IMR-90 (cell line): ENCODE results near the gene SHISA4. TPM values are rescaled to one million over a fixed set of nuclear protein-coding genes. Genes with fewer than 3 reads are reported as not detected.
A peak's percentile ranks its signal among the peaks of the same experiment; 100 is the strongest.

ENCODE experiments used
- ATAC-seq: fragments of 200-7000 bp; cut with Tn5 transposase; 2 replicates; pipeline ENCODE4 v1.9.1; 2020; ENCODE audit warnings: low read depth, mild to moderate bottlenecking, moderate library complexity
- BruUV-seq: library from RNA; stranded (reverse); fragments of 400-500 nt; replicated peaks from 2 replicates; lab custom pipeline; 2021; lab: Mats Ljungman, UMichigan
- CTCF ChIA-PET: fragments of 300-600 bp; formaldehyde crosslinking; extraction: SDS; loops from one replicate; lab custom pipeline; 2021; ENCODE audit warnings: antibody characterized with exemption; lab: Yijun Ruan, JAX
- POLR2A ChIA-PET: fragments of 300-600 bp; sonication (Branson Sonifier 250); formaldehyde crosslinking; loops from one replicate; lab custom pipeline; 2022; ENCODE audit warnings: antibody characterized with exemption; ENCODE audit not compliant: unreplicated experiment; lab: Charles Lee
- DNase-seq: peaks from one replicate; pipeline ENCODE4 v3.0.0; 2013
- H2AFZ ChIP-seq: replicated peaks from 2 replicates; pipeline ENCODE3; 2013; ENCODE audit warnings: low read length, mild to moderate bottlenecking; ENCODE audit not compliant: poor library complexity
- H2AK5ac ChIP-seq: 2 replicates; pipeline ENCODE4 v1.6.1; 2013; ENCODE audit warnings: low read depth, low read length, inconsistent platforms
- H2AK9ac ChIP-seq: replicated peaks from 2 replicates; pipeline ENCODE3; 2013; ENCODE audit warnings: mild to moderate bottlenecking, low read depth, low read length, moderate library complexity; ENCODE audit not compliant: poor library complexity
- H2BK120ac ChIP-seq: 2 replicates; pipeline ENCODE4 v1.6.1; 2013; ENCODE audit warnings: low read depth, low read length, inconsistent platforms
- H2BK15ac ChIP-seq: 3 replicates; pipeline ENCODE4 v1.6.1; 2013; ENCODE audit warnings: low read depth, low read length, inconsistent platforms
- H2BK20ac ChIP-seq: 2 replicates; pipeline ENCODE4 v1.6.1; 2013; ENCODE audit warnings: low read depth, mild to moderate bottlenecking, inconsistent platforms, low read length, moderate library complexity
- H2BK5ac ChIP-seq: 2 replicates; pipeline ENCODE4 v1.6.1; 2013; ENCODE audit warnings: mild to moderate bottlenecking, low read depth, low read length, inconsistent platforms; ENCODE audit not compliant: poor library complexity, severe bottlenecking
- H3K14ac ChIP-seq: replicated peaks from 2 replicates; pipeline ENCODE4 v1.6.1; 2013; ENCODE audit warnings: low read depth, low read length, inconsistent platforms
- H3K18ac ChIP-seq: 2 replicates; pipeline ENCODE4 v1.6.1; 2013; ENCODE audit warnings: low read depth, low read length, control low read depth
- H3K23ac ChIP-seq: 2 replicates; pipeline ENCODE4 v1.6.1; 2013; ENCODE audit warnings: low read depth, low read length, inconsistent platforms
- H3K27ac ChIP-seq: 2 replicates; pipeline ENCODE4 v1.5.1; 2013; ENCODE audit warnings: mild to moderate bottlenecking, control low read depth, low read length; ENCODE audit not compliant: insufficient read depth
- H3K27me3 ChIP-seq: 2 replicates; pipeline ENCODE4 v1.6.1; 2013; ENCODE audit warnings: low read length; ENCODE audit not compliant: control insufficient read depth, insufficient read depth
- H3K36me3 ChIP-seq: 2 replicates; pipeline ENCODE4 v1.6.1; 2013; ENCODE audit warnings: low read length, mixed read lengths; ENCODE audit not compliant: control insufficient read depth, insufficient read depth
- H3K4ac ChIP-seq: 2 replicates; pipeline ENCODE4 v1.6.1; 2013; ENCODE audit warnings: low read depth, low read length, inconsistent platforms
- H3K4me1 ChIP-seq: 2 replicates; pipeline ENCODE4 v1.6.1; 2013; ENCODE audit warnings: low read length, mixed read lengths; ENCODE audit not compliant: control insufficient read depth, insufficient read depth
- H3K4me2 ChIP-seq: 2 replicates; pipeline ENCODE4 v1.6.1; 2013; ENCODE audit warnings: low read depth, mild to moderate bottlenecking, control low read depth, low read length, moderate library complexity
- H3K4me3 ChIP-seq: 2 replicates; pipeline ENCODE4 v1.5.1; 2013; ENCODE audit warnings: low read depth, mild to moderate bottlenecking, control low read depth, low read length, moderate library complexity; ENCODE audit not compliant: insufficient read depth
- H3K56ac ChIP-seq: 2 replicates; pipeline ENCODE4 v1.6.1; 2013; ENCODE audit warnings: low read length, inconsistent platforms; ENCODE audit not compliant: insufficient read depth; ENCODE audit errors: extremely low read depth
- H3K79me1 ChIP-seq, 2 experiments: 2 replicates each; pipeline ENCODE4 v1.6.1; 2013; ENCODE audit warnings: low read length in 2 of 2, inconsistent platforms in 1 of 2, low read depth in 1 of 2
- H3K9ac ChIP-seq: 2 replicates; pipeline ENCODE4 v1.6.1; 2013; ENCODE audit warnings: low read depth, low read length, control low read depth
- H3K9me1 ChIP-seq: 2 replicates; pipeline ENCODE4 v1.6.1; 2013; ENCODE audit warnings: low read length, inconsistent platforms; ENCODE audit not compliant: insufficient read depth
- H3K9me3 ChIP-seq: 2 replicates; pipeline ENCODE4 v1.6.1; 2013; ENCODE audit warnings: low read length; ENCODE audit not compliant: control insufficient read depth, insufficient read depth
- H4K20me1 ChIP-seq: 2 replicates; pipeline ENCODE4 v1.6.1; 2013; ENCODE audit warnings: low read length, inconsistent platforms; ENCODE audit not compliant: insufficient read depth
- H4K5ac ChIP-seq: 2 replicates; pipeline ENCODE4 v1.6.1; 2013; ENCODE audit warnings: mild to moderate bottlenecking, low read depth, low read length, control low read depth
- H4K8ac ChIP-seq, 2 experiments: 2 replicates each; pipeline ENCODE4 v1.6.1; 2013; ENCODE audit warnings: low read depth in 2 of 2, low read length in 2 of 2, control low read depth in 1 of 2, inconsistent platforms in 1 of 2
- H4K91ac ChIP-seq: 2 replicates; pipeline ENCODE4 v1.6.1; 2013; ENCODE audit warnings: low read depth, low read length, inconsistent platforms; ENCODE audit not compliant: insufficient read depth
- CEBPB ChIP-seq: IDR thresholded peaks from 2 replicates; pipeline ENCODE4 v1.6.1; 2012; ENCODE audit warnings: low read depth, low read length, improper control_type of control experiment
- USF2 ChIP-seq: fragments of 150-350 bp; IDR thresholded peaks from 2 replicates; pipeline ENCODE4 v1.6.1; 2017; ENCODE audit warnings: mild to moderate bottlenecking, antibody characterized with exemption, low read length, low read depth
- WGBS, 2 experiments: methylation state at CpG; one replicate each; pipeline versions ENCODE4 v1.1.5 to v1.1.7; 2013; ENCODE audit warnings: missing lambda C conversion rate in 2 of 2; ENCODE audit not compliant: insufficient read length in 1 of 2; ENCODE audit errors: extremely low coverage in 2 of 2; 5-methylcytosine and 5-hydroxymethylcytosine counted together
- dilution Hi-C: fragments of 300-500 bp; cut with HindIII; formaldehyde crosslinking; loops from one replicate; pipeline ENCODE4 v1.14.3; 2018; ENCODE audit warnings: low sequenced_read_pairs; ENCODE audit not compliant: unreplicated experiment
- in situ Hi-C: fragments of 300-500 bp; cut with MboI; formaldehyde crosslinking; loops from 3 replicates; pipeline ENCODE4 v1.14.3; 2019; ENCODE audit warnings: low sequenced_read_pairs, inconsistent platforms, mixed read lengths
- intact Hi-C: fragments of 100-400 bp; cut with micrococcal nuclease; formaldehyde crosslinking; loops from 2 replicates; pipeline ENCODE4 v1.10.0; 2022
- polyA plus RNA-seq, 3 experiments: library from polyadenylated mRNA; depleted of rRNA; stranded (reverse); fragments of >200 nt; gene quantifications; 2 replicates each; pipeline ENCODE4 v1.2.3, GENCODE V29; 2012; ENCODE audit warnings: low replicate concordance in 1 of 3
- total RNA-seq: library from RNA; depleted of rRNA; stranded (reverse); fragments of >200 nt; gene quantifications from 2 replicates; pipeline ENCODE4 v1.2.3, GENCODE V29; 2012

SHISA4 gene
- total and polyA plus RNA-seq, 2 of the 4 experiments (the other 2 are of a cell fraction): 10.0 to 34.8 TPM

- Histone ChIP-seq H3K36me3 (peaks cover 26% of the 10 kb centered on the region), H2AK5ac (no peak overlapping the region), H4K20me1 (no peaks in the 10 kb centered on the region), H3K27ac (no peak overlapping the region), H3K4ac (no peak overlapping the region), H3K27me3 (no peaks in the 10 kb centered on the region), H3K18ac (no peak overlapping the region), H4K5ac (no peak overlapping the region), H2AFZ (no peak overlapping the region), H3K23ac (no peak overlapping the region), H2BK20ac (no peak overlapping the region), H2BK120ac (no peak overlapping the region), H3K4me1 (no peaks in the 10 kb centered on the region), H2BK15ac (no peak overlapping the region), H3K56ac (no peak overlapping the region), H2AK9ac (no peak overlapping the region), H2BK5ac (no peak overlapping the region), H3K79me1 (peaks cover 4 to 9% of the 10 kb centered on the region in 2 experiments; a peak in 3 of 4 replicates), H3K9me3 (no peaks in the 10 kb centered on the region), H3K14ac (no peak overlapping the region), H4K8ac (no peak overlapping the region), H4K91ac (no peak overlapping the region), H3K9me1 (no peaks in the 10 kb centered on the region), H3K4me3 (no peak overlapping the region), H3K9ac (no peak overlapping the region), H3K4me2 (no peak overlapping the region)
- TF ChIP-seq CEBPB (peak; percentile 89), USF2 (no peak)
- intact Hi-C loops: no loop called here
- no CpG with 5 or more reads among the region's 7 CpGs for WGBS, 2 experiments
- dilution Hi-C loops: no loop called here
- in situ Hi-C loops: no loop called here
- ChIA-PET CTCF (no interaction called here), POLR2A (no interaction called here)
- DNase-seq: no peak
- ATAC-seq: no peak
- BruUV-seq: no TSS peak
These were observed 27.2 kb upstream of the SHISA4 start for GRCh38 chr1:201861448-201861847.
